HEK293T (cell line): ENCODE data around the gene SIPA1L3.
"Not testable (repeated sequence)": the region's sequence is repeated elsewhere in the genome, so short reads cannot be mapped to it uniquely, and the experiment has no call there.

Source experiments
- BHLHE40 ChIP-seq: fragments of 450-650 bp; IDR thresholded peaks from 2 replicates; pipeline ENCODE4 v1.6.1; 2016; ENCODE audit warnings: mild to moderate bottlenecking, moderate library complexity, borderline replicate concordance
- ELF4 ChIP-seq: fragments of 450-650 bp; IDR thresholded peaks from 2 replicates; pipeline ENCODE4 v1.6.1; 2017; ENCODE audit warnings: antibody characterized with exemption
- FOXM1 ChIP-seq: fragments of 450-650 bp; IDR thresholded peaks from 2 replicates; pipeline ENCODE4 v1.6.1; 2017; ENCODE audit warnings: mild to moderate bottlenecking, borderline replicate concordance
- HDGF ChIP-seq: fragments of 450-650 bp; IDR thresholded peaks from 2 replicates; pipeline ENCODE4 v1.6.1; 2017; ENCODE audit warnings: antibody characterized with exemption, borderline replicate concordance
- L3MBTL2 ChIP-seq: fragments of 450-650 bp; conservative IDR thresholded peaks from 2 replicates; pipeline ENCODE4 v1.6.1; 2016; ENCODE audit warnings: mild to moderate bottlenecking
- SUZ12 ChIP-seq: fragments of 450-650 bp; IDR thresholded peaks from 2 replicates; pipeline ENCODE4 v1.6.1; 2016; ENCODE audit warnings: mild to moderate bottlenecking
- TARDBP ChIP-seq: fragments of 450-650 bp; IDR thresholded peaks from 2 replicates; pipeline ENCODE4 v1.6.1; 2016
- TF ChIP-seq, protein P1 (sequence below): fragments of 450-650 bp; IDR thresholded peaks from 2 replicates; pipeline ENCODE4 v1.6.1; 2016

DNA sequence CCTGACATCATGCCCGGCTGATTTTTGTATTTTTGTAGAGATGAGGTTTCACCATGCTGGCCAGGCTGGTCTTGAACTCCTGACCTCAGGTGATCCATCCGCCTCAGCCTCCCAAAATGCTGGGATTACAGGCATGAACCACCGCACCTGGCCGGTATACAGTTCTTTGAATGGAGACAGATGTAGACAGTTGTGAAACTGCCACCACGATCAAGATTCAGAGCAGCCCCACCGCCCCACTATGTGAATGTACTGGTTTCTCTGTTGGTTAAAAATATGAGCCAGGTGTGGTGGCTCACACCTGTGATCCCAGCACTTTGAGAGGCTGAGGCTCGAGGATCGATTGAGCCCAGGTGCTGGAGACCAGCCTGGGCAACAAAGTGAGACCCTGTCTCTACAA, 123.0 kb downstream of the SIPA1L3 start:
- not testable (repeated sequence) for TF ChIP-seq HDGF, TARDBP, BHLHE40, SUZ12, FOXM1, L3MBTL2, ELF4
- TF ChIP-seq, protein P1, sequence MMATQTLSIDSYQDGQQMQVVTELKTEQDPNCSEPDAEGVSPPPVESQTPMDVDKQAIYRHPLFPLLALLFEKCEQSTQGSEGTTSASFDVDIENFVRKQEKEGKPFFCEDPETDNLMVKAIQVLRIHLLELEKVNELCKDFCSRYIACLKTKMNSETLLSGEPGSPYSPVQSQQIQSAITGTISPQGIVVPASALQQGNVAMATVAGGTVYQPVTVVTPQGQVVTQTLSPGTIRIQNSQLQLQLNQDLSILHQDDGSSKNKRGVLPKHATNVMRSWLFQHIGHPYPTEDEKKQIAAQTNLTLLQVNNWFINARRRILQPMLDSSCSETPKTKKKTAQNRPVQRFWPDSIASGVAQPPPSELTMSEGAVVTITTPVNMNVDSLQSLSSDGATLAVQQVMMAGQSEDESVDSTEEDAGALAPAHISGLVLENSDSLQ, result not testable (repeated sequence)
